Hematopoietic multipotent progenitor cell treated with erythropoietin and hydrocortisone succinate and interleukin-3 and kit ligand, for 17 days (in vitro differentiated cells): ENCODE measurements around the gene RAPGEF1.

ENCODE experiments used
- DNase-seq: peaks from one replicate; pipeline ENCODE4 v3.0.0-alpha.2; 2015; ENCODE audit warnings: low spot score

RAPGEF1 gene

DNA sequence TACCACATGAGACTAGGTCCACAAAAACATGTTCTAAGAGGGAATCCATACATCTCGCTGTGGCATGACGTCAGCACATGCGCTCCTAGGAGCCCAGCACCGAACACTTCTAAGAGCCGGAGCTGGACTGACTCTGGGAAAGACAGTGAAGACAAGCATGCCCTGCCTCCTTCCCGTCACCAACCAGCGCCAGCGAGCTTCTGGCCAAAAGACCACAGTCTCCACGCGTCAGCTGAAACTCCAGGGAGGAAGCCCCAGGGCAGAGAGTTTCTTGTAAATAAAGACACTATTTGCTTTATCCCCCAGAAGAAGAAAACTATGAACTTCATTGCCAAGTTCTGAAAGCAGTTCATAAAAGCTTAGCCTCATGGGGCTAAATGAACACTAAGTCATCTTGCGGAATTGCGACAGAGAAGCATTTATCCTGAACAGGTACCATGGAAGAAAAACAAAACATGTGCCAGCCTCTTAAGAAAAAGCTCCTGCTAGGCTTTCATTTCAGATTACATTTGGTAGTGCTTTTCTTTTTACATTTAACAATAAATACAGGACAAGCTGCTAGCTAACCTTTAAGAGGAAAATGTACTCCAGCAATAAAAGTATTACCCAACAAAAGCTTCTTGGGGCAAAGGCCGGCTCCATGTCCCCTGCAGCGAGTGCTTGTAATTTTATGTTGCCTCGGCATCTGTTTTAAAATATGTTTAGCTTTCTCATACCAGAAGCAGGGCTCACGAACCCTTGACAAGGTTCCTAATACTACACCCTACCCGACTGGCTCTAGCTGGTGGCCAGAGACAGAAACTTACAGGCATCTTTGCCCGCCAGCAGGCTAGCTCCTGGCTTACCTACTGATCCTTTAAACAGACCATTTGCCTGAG is 98.0 kb downstream of the RAPGEF1 start:
- no peak for DNase-seq

DNA sequence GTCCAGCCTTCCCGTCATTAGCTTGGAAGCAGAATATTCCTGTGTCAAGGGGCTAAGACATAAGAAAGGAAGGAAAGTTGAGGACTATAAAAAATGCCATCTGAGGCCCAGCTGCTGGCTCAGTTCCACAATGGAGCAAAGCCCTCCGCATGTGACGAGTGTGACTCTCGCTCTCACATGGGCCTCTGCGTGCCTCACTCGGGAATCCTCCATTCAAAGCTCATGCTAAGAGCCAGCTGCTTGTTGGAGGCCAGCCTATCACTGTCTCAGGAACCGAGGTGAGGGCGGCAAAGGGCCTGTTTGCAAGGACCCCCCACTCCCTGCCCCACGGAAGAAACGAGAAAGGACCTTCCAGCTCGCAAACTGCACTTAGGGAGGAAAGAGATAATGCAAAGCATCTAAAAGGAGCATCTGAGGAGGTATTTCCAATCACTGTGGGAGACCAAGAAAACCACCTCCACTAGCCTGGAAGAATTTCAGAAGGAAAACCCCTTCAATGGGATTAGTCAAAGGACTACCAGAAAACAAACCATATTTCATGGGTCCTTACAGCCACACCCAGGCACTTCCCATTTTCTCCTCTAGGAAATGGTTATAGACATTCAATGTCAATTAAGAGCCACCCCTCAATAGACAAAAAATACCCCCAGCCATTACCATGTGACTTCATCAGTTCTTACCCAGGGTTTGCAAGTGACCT is 99.3 kb downstream of the RAPGEF1 start:
- no peak for DNase-seq

DNA sequence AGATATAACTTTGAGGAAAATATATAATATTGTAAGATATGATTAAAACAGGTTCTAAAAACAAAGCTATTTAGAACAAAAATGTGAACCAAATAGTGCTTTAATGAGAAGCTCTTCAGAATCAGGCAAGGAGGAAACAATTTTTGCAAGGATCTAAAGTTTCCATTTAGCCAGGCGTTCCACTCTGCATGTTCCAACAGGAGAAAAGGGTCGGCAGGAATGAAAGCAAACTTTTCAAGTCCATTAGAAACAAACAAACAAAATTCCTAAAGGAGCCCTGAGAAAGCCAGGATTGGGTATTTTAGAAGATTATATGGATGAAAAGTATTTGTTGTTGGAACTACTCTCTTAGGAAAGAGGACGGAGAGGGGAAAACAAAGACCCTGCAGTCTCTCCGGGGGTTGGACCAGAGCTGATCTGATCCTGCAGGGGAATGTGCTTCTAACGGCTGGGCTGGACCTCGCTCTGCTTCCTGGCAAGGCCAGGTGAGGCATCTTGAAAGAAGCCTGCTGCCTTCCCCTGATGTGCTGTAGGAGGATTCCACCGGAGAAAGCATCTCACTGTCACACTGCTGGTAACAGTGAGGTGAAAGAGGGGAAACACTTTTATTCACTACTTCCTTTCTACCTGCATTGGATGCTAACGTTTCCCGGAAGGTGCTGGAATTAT is 100.0 kb downstream of the RAPGEF1 start:
- no peak for DNase-seq

DNA sequence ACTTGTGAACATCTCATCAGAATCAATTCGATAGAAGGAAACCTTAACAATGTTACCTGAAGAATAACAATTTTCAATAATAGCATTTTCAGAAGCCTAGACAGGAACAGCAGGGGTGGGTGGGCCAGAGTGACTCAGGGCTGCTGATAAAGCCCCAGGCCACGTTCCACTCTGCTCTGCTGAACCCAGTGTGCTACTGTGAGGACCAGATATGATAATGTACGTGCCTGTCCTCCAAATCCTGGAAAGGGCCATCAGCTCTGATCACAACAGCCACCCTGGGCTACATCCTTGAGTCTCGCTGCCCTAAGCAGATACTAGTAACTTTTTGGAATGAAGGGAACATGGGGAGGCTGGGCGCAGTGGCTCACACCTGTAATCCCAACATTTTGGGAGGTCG is 103.3 kb downstream of the RAPGEF1 start:
- no peak for DNase-seq

DNA sequence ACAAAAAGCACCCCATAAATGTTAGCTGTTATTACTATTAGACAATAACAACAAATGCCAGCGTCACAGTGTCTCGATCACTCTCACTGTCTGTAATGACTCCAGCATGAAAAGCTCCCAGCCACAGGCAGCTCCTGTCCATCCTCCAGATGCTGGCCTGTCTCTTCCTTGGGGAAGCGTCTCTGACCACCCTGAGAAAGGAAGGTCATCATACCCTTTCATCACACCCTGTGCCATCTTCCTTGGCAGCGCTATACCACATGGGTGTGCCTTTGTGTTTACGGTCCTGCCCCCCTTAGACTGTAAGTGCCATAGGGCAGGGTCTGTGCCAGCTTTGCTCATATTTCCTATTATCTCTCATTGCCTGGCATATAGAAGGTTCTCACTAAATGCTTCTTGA is 104.0 kb downstream of the RAPGEF1 start:
- DNase-seq = no peak

DNA sequence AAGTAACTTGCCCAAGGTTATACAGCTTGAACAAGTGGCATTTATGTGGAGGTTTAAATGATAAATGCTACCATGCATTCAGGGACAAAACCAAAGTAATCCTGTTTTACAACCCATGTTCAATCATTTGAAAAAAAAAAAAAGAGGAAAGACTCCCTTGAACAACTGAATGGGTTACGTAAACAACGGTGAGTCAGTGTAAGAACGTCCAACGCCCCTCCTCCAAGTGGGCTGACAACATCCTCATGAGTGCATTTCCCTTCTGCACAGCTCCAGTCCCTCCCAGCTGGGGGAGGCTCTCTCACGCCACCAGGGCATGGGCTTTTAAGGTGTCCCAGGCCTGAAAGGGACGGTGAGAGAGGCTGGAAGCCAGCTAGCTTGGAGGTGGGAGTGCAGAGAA is 104.6 kb downstream of the RAPGEF1 start:
- DNase-seq = peak; percentile 11

DNA sequence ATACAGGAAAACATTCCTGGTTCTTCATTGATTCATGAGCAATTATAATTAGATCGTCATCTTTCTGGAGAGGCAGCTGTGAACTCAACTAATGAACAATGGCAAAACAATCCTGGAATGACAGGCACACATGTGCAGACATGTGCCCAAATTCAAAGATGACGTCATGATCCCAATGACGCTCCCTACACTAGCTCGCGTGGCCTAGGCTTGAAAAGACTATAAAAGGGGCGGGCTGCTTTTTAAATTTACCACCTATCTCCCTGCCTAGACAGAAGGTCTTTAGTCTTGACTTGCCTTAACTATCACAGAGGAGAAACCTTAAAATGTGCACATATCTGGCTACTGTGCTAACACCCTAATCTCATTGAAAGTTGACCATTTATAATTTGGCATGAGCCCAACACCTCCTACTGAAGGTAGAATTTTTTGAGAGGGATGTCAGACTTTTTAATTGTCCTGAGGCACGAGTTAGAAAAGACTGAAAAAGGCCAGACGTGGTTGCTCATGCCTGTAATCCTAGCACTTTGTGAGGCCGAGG is 106.3 kb downstream of the RAPGEF1 start:
- DNase-seq = no peak

DNA sequence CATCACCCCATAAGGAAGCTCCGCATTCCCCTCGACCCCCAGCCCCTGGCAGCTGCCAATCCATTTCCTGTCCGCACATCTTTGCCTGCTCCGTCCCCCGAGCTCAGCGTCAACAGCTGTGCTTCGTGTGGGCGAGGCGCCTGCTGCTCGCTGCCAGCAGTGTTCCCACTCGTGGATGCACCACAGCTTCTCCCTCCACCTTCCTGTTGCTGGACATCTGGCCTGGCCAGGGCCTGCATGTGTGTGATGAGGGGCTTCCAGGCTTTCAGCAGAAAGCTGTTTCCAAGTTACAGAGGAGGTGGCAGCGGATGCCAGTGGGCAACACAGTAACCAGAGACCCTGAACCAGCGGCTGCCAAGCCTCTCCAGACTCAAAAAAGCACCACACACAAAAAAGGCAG is 108.6 kb downstream of the RAPGEF1 start:
- DNase-seq = no peak

DNA sequence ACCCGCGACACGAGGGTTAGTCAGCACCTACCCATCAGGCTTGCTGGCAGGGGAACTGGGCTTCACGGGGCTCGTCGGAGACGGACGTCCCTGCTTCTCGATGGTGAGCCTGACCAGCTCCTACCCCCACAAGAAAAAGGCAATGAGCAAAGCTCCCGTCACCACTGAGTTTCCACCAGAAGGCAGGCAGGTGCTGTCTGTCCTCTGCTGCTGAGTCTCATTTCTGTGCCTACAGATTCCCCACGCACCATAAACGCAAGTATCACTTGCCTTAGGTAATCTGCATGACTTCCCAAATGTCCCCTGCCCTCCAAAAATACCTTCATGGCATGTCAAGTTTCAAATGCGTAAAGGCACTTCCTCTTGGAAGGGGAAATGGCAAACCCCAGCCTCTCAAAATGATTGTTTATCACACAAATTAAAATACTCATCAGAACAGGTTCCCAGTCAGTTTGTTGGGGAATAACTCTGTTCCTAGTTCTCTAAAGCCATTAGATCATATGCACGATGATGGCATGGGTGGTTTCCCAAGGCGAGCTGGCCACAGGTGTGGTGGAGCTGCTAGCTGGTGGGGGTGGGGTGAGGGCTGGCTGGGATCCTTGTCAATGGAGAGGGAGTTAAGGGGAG is 109.6 kb downstream of the RAPGEF1 start:
- no peak for DNase-seq

DNA sequence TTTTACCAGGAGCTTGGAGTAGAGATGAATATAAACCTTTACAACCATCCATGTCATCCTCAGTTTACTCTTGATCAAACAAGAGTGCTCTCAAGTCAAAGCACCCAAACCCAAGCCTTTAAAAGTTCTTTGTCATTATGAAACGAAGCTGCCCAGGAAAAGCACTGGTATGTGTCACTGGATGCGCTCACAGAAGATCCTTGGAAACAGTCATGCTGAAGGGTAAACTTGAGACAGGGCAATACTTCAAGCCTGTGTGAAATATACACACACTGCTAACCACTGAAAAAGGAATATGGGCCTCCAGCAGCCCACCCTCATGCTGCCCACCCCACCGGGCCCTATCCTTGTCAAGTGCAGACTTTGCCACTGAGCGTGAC is 110.1 kb downstream of the RAPGEF1 start:
- no peak for DNase-seq

DNA sequence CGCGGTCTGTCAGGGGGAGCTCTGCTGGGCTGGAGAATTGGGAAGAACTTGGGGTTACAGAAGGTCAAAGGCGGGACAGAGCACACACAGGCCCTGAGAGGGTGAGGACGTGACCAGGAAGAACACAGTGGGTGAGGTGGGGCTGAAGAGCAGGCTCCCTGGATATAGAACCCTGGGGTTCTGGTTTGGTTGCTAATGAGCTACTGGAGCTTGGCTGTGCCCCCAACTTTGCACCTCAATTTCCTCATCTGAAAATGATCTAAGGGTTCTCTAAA is 110.7 kb downstream of the RAPGEF1 start:
- DNase-seq = no peak

DNA sequence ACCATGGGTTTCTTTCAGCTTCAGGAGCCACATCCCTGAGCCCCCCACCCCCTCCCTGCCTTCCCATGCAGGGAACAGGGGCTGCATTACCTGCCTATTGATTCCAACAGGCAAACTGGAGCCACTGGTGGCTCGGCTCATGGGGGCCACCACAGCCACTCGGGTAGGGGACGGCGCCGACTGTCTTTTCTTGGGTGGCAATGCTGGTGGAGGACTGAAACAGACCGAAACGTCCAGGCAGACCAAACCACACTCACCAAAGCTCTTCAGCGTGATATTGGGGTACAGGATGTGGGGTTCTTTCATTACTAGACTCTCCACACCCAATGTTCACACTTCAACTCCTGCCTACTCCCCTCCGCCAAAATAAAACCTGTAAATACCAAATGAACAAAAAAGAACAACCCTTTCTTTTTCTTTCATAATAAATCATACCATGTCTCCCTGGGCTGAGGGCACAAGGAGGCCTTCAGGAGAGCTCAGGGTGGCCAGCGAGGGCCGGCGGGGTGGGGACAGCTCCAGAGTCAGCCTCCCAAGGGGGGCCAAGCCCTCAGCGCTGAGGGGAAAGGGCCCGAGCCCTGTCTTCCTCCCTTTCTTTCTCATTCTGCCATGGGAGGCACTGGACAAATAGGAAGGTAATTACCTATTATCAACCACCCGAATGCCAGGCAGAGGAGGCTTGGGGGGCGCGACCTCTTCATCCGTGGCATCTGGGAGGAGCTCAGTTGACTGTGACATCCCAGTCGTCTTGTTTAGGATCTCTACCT is 111.2 kb downstream of the RAPGEF1 start:
- DNase-seq = no peak

DNA sequence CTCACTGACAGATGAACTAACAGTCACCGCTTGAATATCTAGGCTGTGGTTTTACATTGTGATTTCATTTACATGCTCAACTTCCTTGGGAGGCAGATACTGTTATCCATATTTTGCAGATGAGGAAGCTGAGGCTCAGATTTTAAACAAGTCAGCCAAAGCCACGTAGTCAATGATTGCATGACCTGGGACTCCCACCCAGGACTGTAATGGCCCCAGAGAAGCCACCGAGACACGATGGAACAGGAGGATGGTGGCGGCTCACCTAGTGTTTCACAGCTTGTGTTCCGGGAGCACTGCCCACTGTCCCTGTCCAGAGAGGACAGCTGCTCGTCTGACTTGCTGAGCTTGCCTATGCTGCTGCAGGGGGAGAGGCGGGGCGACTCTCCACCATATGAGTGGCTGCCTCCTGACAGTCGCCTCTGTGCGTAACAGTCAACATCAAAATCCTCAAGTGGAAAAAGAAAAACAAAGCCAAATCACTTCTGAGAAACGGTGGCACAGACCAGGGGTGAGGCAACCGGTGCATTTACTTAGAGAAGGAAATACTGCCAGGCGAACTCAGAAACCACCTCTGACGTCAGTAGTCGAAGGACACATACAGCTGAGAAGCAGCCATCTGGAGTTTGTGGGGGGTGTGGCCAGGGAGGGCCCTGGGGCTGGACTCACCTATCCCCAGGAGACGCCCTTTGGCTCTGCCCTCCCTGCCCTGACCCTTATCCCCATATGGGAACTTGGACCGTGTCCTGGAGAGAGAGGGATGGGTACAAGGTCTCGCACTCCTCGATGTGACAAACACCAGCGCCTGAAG is 112.0 kb downstream of the RAPGEF1 start:
- no peak for DNase-seq

DNA sequence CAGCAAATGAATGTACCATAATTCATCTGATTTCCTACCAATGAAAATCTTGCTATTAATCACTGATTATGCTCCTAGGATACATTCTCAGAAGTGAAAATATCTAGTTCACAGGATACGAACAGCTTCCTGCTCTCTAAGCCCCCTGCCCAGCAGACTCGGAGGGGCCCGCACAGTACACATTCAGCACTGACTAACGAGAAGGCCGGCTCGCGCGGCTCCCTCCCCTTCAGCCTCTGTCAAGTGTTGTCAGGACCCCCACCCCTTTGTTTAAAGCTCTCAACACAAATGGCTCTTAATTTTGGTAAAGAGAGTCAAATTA is 112.6 kb downstream of the RAPGEF1 start:
- DNase-seq = no peak

DNA sequence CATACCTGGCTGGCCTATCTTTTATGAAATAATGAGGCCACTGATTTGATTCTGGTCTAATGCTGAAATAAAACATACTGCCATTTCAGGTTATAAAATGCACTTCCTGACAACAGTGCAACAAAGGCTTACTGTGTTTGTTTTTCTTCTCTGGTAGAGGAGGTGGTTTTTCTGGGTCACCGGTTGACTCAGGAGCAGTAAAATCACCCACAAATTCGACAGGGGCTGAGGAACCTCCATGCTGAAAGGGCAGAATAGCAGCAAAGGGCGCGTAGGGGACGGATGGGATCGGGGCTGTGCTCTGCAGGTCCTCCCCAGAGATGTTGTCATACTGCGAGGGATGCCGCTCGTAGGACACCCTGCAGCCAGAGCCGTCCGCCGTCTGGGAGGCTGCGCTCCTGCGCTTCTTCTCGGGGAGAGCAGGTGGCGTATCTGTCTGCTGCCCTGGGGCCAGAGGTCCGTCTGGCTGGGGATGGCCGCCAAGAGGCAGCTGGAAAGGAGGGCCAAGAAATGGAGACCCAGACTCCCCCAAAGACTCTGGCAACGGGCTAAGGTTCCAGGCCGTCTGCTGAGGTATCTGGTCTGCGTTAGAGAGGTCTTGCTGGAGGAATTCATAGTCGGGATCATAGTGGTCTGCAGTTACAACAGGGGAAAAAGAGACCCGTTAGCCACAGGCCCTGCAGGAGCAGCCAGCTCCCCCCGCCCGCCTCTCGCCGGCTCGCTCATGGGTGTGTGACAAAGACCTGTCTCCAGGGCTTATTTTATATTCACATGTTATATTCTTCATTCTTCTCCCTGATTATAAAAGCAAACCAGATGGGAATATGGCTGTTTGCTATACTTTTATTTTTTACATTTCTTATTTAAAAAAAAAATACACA is 113.8 kb downstream of the RAPGEF1 start:
- DNase-seq = no peak

DNA sequence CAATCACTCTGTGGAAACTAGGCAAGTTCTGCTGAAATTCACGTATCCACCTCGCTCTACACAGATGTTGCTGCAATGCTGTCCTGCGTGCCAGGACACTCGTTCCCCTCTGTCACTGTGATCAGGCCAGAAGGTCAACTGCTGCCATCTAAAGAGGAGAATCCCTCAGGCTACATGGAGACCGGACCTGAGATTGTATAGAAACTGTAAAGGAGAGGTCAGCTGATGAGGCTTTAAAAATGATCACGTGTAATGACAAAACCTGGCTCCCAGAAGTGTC is 114.4 kb downstream of the RAPGEF1 start:
- DNase-seq = no peak

DNA sequence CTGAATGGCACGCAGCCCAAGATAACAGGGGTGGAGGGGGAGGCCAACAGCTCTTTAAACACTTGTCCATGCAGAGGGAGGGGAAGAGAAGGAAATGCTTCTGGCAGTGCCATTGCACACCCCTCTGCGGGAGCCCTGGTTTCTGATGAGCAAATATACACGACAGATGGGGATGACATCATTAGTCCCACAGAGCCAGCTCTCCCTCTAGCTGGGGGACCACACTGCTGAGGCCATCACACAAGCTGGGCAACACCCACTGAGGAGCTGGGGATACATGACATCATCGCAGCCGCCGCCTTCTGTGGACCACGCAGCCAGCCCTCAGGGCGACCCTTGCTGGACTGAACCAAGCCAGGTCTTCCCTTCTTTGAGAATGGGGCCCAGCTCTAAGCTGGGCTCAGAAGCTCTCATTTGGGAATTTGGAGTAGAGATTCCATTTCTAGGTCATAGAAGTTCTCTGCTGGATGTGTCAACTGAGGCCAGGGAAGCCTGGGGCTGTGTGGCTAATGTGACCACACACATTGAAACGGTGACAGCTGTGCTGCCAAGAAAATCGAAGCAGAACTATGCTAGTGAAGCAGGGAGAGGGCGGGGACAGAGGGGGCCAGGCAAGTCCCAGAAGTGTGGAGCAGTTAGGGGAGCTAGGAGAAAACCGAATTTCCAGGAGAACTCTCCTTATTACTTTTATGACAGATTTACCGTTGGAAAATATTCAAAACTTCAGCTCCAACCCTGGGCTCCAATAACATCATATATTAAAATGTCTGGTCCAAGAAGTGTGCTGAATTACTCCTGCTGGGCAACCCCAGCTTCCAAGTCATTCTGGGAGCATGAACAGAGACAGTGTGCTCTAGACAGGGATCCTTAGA is 115.0 kb downstream of the RAPGEF1 start:
- DNase-seq = no peak

DNA sequence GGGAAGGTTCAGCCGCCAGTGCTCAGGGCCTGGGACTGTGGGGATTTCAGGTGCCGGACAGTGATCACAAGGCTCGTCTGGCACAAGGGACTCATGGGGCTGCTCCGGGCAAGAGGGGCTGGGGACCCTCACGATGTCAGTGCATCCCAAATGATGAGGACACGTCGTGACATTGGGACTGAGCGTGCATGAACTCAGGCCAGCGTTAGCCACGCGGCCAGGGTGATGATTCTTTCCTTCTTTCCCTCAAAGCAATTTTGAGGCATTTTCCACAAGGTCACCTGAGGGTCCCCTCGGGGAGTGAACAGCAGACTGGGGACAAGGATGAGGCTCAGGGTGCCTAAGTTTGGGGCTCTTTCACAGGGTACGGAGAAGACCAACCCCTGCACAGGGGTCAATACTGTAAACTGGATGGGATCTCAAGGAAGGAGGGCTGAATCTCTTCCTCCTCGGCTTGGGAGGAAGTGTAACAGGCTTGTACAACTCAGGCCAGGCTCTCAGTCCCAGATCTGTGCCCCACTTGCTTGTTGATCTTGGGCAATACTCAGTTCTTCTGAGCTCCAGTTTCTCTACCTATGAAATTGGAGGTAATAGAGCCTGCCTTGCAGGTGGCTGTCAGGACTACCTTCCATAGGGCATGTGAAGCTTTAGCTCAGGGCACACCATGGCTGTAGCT is 116.1 kb downstream of the RAPGEF1 start:
- DNase-seq = no peak

DNA sequence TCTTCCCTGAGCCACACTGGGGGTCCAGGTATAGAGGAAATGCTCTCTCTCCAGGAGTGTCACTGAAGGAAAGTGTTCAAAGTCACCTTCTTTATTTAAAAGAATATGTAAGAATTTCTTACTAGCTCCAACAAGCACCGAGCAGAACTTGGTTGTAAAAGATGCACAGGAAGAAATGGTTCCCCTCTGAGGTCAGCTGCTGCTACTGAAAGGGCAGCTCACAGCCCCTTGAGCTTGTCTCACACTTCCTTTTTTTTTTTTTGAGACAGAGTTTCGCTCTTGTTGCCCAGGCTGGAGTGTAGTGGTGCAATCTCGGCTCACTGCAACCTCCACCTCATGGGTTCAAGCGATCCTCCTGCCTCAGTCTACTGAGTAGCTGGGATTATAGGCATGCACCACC is 117.4 kb downstream of the RAPGEF1 start:
- no peak for DNase-seq
